ENCODE data around the gene NTNG1. TPM values are rescaled to one million over a fixed set of nuclear protein-coding genes. Genes with fewer than 3 reads are reported as not detected.

NTNG1 gene
- total and polyA plus RNA-seq, 2 of the 13 experiments (the other 11 are each of a cell fraction or from before 2014, with no cell fraction given), result not detected

GRCh38 chr1:107422901-107423300 is 282.1 kb downstream of the NTNG1 start:
- no peak overlapping the region for H3K27ac ChIP-seq (ENCODE audit: extremely low read length, insufficient read depth, low read length)
- DNase-seq (ENCODE audit: low spot score), result no peak
- H3K27me3 ChIP-seq (ENCODE audit: control insufficient read depth in 1 of 2, insufficient read depth in 2 of 2, low read length in 2 of 2), result no peaks in the 10 kb centered on the region
- intact Hi-C loops (cut with micrococcal nuclease; ENCODE audit: unreplicated experiment) (no loop called here), in situ Hi-C loops (cut with HindIII; ENCODE audit: extremely low pct_ligation_motif_present, low pct_unique_long_range_greater_than_20kb) (no loop called here)
- BruUV-seq (replicated peaks), result no TSS peak
- WGBS (ENCODE audit: low lambda C conversion rate), result 0% methylated on average over 1 of the region's 1 CpG
- H3K9ac ChIP-seq (ENCODE audit: insufficient read depth, low read depth, low read length), result no peak overlapping the region
- H3K9me3 ChIP-seq (ENCODE audit: low read length), result no peaks in the 10 kb centered on the region
- H3K4me2 ChIP-seq (ENCODE audit: low read depth, low read length), result no peak overlapping the region
- no peak for ATAC-seq
- H2AFZ ChIP-seq (ENCODE audit: low read length), result no peak overlapping the region
- H3K79me2 ChIP-seq (ENCODE audit: insufficient read depth, low read length), result no peaks in the 10 kb centered on the region
- no peaks in the 10 kb centered on the region for H3K4me1 ChIP-seq (ENCODE audit: insufficient read depth, low read length)
- ChIA-PET CTCF (ENCODE audit: low intra/inter-chr PET ratio, low total read pairs) (no interaction called here), POLR2A (no interaction called here)
- no peak overlapping the region for H3K4me3 ChIP-seq (replicated peaks in 1 of 3; ENCODE audit: insufficient read depth in 1 of 3, low read depth in 2 of 3, low read length in 3 of 3)
- FAIRE-seq, result no peak
- H3K36me3 ChIP-seq (replicated peaks in 1 of 2; ENCODE audit: control insufficient read depth in 1 of 2, insufficient read depth in 2 of 2, low read length in 2 of 2), result no peaks in the 10 kb centered on the region
- no peaks in the 10 kb centered on the region for H4K20me1 ChIP-seq (ENCODE audit: insufficient read depth, low read length)
- TF ChIP-seq DZIP1 (CRISPR knock-in tag; IDR thresholded peaks at IDR 0.05), result no peak
- TF ChIP-seq ZNF362 (CRISPR knock-in tag; IDR thresholded peaks at IDR 0.05; ENCODE audit: borderline replicate concordance), result no peak
- no peak for TF ChIP-seq ZNF101 (CRISPR knock-in tag; IDR thresholded peaks at IDR 0.05; ENCODE audit: borderline replicate concordance, low read depth)
- TF ChIP-seq PHF8 (CRISPR knock-in tag; IDR thresholded peaks at IDR 0.05), result no peak
- TF ChIP-seq ZNF546 (CRISPR knock-in tag; conservative IDR thresholded peaks at IDR 0.05), result no peak
- TF ChIP-seq GTF2F1 (IDR thresholded peaks at IDR 0.05; ENCODE audit: low read length), result no peak
- TF ChIP-seq HES4 (CRISPR knock-in tag; IDR thresholded peaks at IDR 0.05; ENCODE audit: borderline replicate concordance), result no peak
- TF ChIP-seq HOXA7 (CRISPR knock-in tag; IDR thresholded peaks at IDR 0.05), result no peak
- no peak for TF ChIP-seq ZFY (CRISPR knock-in tag; IDR thresholded peaks at IDR 0.05)
- no peak for TF ChIP-seq KIAA2018 (CRISPR knock-in tag; IDR thresholded peaks at IDR 0.05; ENCODE audit: borderline replicate concordance)
- TF ChIP-seq TEAD3 (CRISPR knock-in tag; optimal IDR thresholded peaks at IDR 0.05; ENCODE audit: borderline replicate concordance), result no peak
- TF ChIP-seq MNT (IDR thresholded peaks at IDR 0.05), result no peak
